SK-N-SH (cell line): ENCODE measurements around the gene CD2AP. TPM values are rescaled to one million over a fixed set of nuclear protein-coding genes. Genes with fewer than 3 reads are reported as not detected.

Source experiments
- CTCF ChIA-PET: fragments of 300-600, 350-600 bp; formaldehyde crosslinking; extraction: SDS; loops from one replicate; lab custom pipeline; 2021; lab: Yijun Ruan, JAX
- POLR2A ChIA-PET: fragments of 350-600 bp; sonication (Branson Sonifier 250); formaldehyde crosslinking; extraction: SDS; loops from one replicate; lab custom pipeline; 2020; ENCODE audit warnings: antibody characterized with exemption, inconsistent platforms; lab: Yijun Ruan, JAX
- DNase-seq: peaks from one replicate; pipeline ENCODE4 v3.0.0; 2012
- H2AFZ ChIP-seq: fragments of 200-600 bp; sonication (generic); 2 replicates; pipeline ENCODE4 v1.8.1; 2016; ENCODE audit warnings: antibody characterized with exemption, mild to moderate bottlenecking, low read depth
- H3F3A ChIP-seq: fragments of 200-600 bp; sonication (generic); replicated peaks from 2 replicates; pipeline ENCODE3; 2016; ENCODE audit warnings: antibody characterized with exemption, mild to moderate bottlenecking; ENCODE audit not compliant: insufficient read depth
- H3K27ac ChIP-seq, 2 experiments: fragments of 200-500 bp in 1 of 2; fragments of 200-600 bp in 1 of 2; sonication (Bioruptor generic) in 1 of 2; sonication (generic), shearing (Covaris generic) in 1 of 2; 2 replicates each; pipeline versions ENCODE4 v1.5.1 to v1.6.1; 2014 to 2016; ENCODE audit warnings: low read depth in 2 of 2, inconsistent platforms in 1 of 2, low read length in 1 of 2, mild to moderate bottlenecking in 1 of 2, mixed read lengths in 1 of 2
- H3K27me3 ChIP-seq: fragments of 200-600 bp; sonication (generic), shearing (Covaris generic); 2 replicates; pipeline ENCODE4 v1.6.1; 2016; ENCODE audit warnings: mixed run types; ENCODE audit not compliant: insufficient read depth
- H3K36me3 ChIP-seq, 2 experiments: fragments of 200-500 bp in 1 of 2; fragments of 200-600 bp in 1 of 2; sonication (Bioruptor generic) in 1 of 2; sonication (generic) in 1 of 2; replicated peaks in 1 of 2; 2 replicates each; pipeline versions ENCODE3 to v1.5.1; 2014 to 2016; ENCODE audit warnings: low read length in 1 of 2, mild to moderate bottlenecking in 1 of 2; ENCODE audit not compliant: insufficient read depth in 2 of 2, control insufficient read depth in 1 of 2
- H3K4me1 ChIP-seq, 2 experiments: fragments of 200-500 bp in 1 of 2; fragments of 200-600 bp in 1 of 2; sonication (Bioruptor generic) in 1 of 2; sonication (generic), shearing (Covaris generic) in 1 of 2; 2 replicates each; pipeline versions ENCODE4 v1.5.1 to v1.6.1; 2014 to 2016; ENCODE audit warnings: low read depth in 1 of 2, low read length in 1 of 2, mixed run types in 1 of 2; ENCODE audit not compliant: insufficient read depth in 2 of 2, control insufficient read depth in 1 of 2
- H3K4me2 ChIP-seq: fragments of 200-600 bp; sonication (generic), shearing (Covaris generic); 2 replicates; pipeline ENCODE4 v1.6.1; 2017; ENCODE audit warnings: mixed run types
- H3K4me3 ChIP-seq, 2 experiments: fragments of 200-500 bp in 1 of 2; fragments of 200-600 bp in 1 of 2; sonication (Bioruptor generic) in 1 of 2; sonication (generic), shearing (Covaris generic) in 1 of 2; 2 replicates each; pipeline versions ENCODE4 v1.5.1 to v1.8.1; 2014 to 2016; ENCODE audit warnings: low read depth in 2 of 2, inconsistent platforms in 1 of 2, low read length in 1 of 2, mild to moderate bottlenecking in 1 of 2, mixed read lengths in 1 of 2, moderate library complexity in 1 of 2
- H3K79me2 ChIP-seq: fragments of 200-600 bp; sonication (generic); 2 replicates; pipeline ENCODE4 v1.8.1; 2017; ENCODE audit warnings: mild to moderate bottlenecking; ENCODE audit not compliant: insufficient read depth
- H3K9ac ChIP-seq: fragments of 200-600 bp; sonication (generic); 2 replicates; pipeline ENCODE4 v1.6.1; 2017; ENCODE audit warnings: mixed run types
- H3K9me2 ChIP-seq: fragments of 200-600 bp; sonication (generic); 2 replicates; pipeline ENCODE4 v1.6.1; 2017; ENCODE audit warnings: mixed run types
- H3K9me3 ChIP-seq: fragments of 200-600 bp; sonication (generic); 2 replicates; pipeline ENCODE4 v1.6.1; 2017; ENCODE audit warnings: mixed run types, mild to moderate bottlenecking, moderate library complexity
- H4K20me1 ChIP-seq: fragments of 200-600 bp; sonication (generic); 2 replicates; pipeline ENCODE4 v1.6.1; 2017; ENCODE audit warnings: mild to moderate bottlenecking, mixed run types; ENCODE audit not compliant: insufficient read depth
- CHD2 ChIP-seq: fragments of 150-350 bp; IDR thresholded peaks from 2 replicates; pipeline ENCODE4 v1.6.1; 2018; ENCODE audit warnings: low read length; ENCODE audit not compliant: partially characterized antibody
- EZH2phosphoT487 ChIP-seq: fragments of 200-600 bp; sonication (generic); IDR thresholded peaks from 2 replicates; pipeline ENCODE4 v1.6.1; 2017; ENCODE audit warnings: low read depth, mixed run types, mild to moderate bottlenecking, antibody characterized with exemption, moderate library complexity, borderline replicate concordance
- FOSL2 ChIP-seq: IDR thresholded peaks from 2 replicates; pipeline ENCODE4 v1.4.0; 2012; ENCODE audit warnings: low read depth, mild to moderate bottlenecking, moderate library complexity, borderline replicate concordance
- FOXM1 ChIP-seq: IDR thresholded peaks from 2 replicates; pipeline ENCODE4 v1.4.0; 2012; ENCODE audit warnings: low read depth, mild to moderate bottlenecking
- GABPA ChIP-seq: IDR thresholded peaks from 2 replicates; pipeline ENCODE4 v1.4.0; 2012; ENCODE audit warnings: low read depth, mild to moderate bottlenecking
- IRF3 ChIP-seq: fragments of 150-350 bp; IDR thresholded peaks from 2 replicates; pipeline ENCODE4 v1.6.1; 2016; ENCODE audit warnings: mild to moderate bottlenecking, low read depth, low read length
- JUND ChIP-seq: IDR thresholded peaks from 2 replicates; pipeline ENCODE4 v1.4.0; 2012
- NFIC ChIP-seq: IDR thresholded peaks from 2 replicates; pipeline ENCODE4 v1.4.0; 2012; ENCODE audit warnings: borderline replicate concordance
- REST ChIP-seq: IDR thresholded peaks from 2 replicates; pipeline ENCODE4 v1.6.1; 2012; ENCODE audit warnings: mild to moderate bottlenecking, low read depth, low read length, moderate library complexity
- RFX5 ChIP-seq: IDR thresholded peaks from 2 replicates; pipeline ENCODE4 v1.6.1; 2012; ENCODE audit warnings: mild to moderate bottlenecking, improper control_type of control experiment, low read length
- RXRA ChIP-seq: IDR thresholded peaks from 2 replicates; pipeline ENCODE4 v1.4.0; 2012; ENCODE audit warnings: low read depth, mild to moderate bottlenecking, borderline replicate concordance
- SMC3 ChIP-seq: IDR thresholded peaks from 2 replicates; pipeline ENCODE4 v1.6.1; 2012; ENCODE audit warnings: low read depth, low read length, improper control_type of control experiment
- USF1 ChIP-seq: IDR thresholded peaks from 2 replicates; pipeline ENCODE4 v1.4.0; 2012; ENCODE audit warnings: low read depth, borderline replicate concordance
- YY1 ChIP-seq: IDR thresholded peaks from 2 replicates; pipeline ENCODE4 v1.4.0; 2012; ENCODE audit warnings: low read depth, mild to moderate bottlenecking
- WGBS: methylation state at CpG from one replicate; pipeline ENCODE4 v1.1.6; 2017; ENCODE audit warnings: low lambda C conversion rate; 5-methylcytosine and 5-hydroxymethylcytosine counted together
- polyA plus RNA-seq, 3 experiments: library from polyadenylated mRNA; depleted of rRNA; stranded (reverse); fragments of >200 nt; gene quantifications; 2 replicates each; pipeline ENCODE4 v1.2.3, GENCODE V29; 2012

CD2AP gene
- polyA plus RNA-seq, 1 of the 3 experiments (the other 2 are of a cell fraction), result 1.6 TPM

- CTCF ChIA-PET, result interaction anchor here (1.4 kb wide), 1 partner anchor 20 kb away, joined by 5 read pairs; no protein-coding TSS in a partner anchor
- no peak overlapping the region for H3K9ac ChIP-seq
- H3F3A ChIP-seq, result no peaks in the 10 kb centered on the region
- TF ChIP-seq IRF3 (no peak), SMC3 (no peak)
- TF ChIP-seq, all 33 proteins: peak for 0
- Histone ChIP-seq H3K9me3 (no peaks in the 10 kb centered on the region), H3K27me3 (no peaks in the 10 kb centered on the region; the same call in 1 of the 2 replicates), H3K4me1 (no peaks in the 10 kb centered on the region), H3K27ac (no peak overlapping the region), H3K4me3 (no peak overlapping the region; a peak in 1 of 4 replicates), H2AFZ (no peak overlapping the region), H3K9me2 (no peaks in the 10 kb centered on the region), H3K79me2 (no peaks in the 10 kb centered on the region), H4K20me1 (no peaks in the 10 kb centered on the region), H3K4me2 (no peak overlapping the region), H3K36me3 (no peaks in the 10 kb centered on the region)
- 4% methylated on average over 2 of the region's 2 CpGs for WGBS
- DNase-seq, result no peak
- POLR2A ChIA-PET, result no interaction called here
These were observed 43.0 kb upstream of the CD2AP start for GRCh38 chr6:47434372-47435253.

GRCh38 chr6:47435254-47435612, 42.4 kb upstream of the CD2AP start:
- CTCF ChIA-PET, result interaction anchor here (1.4 kb wide), 1 partner anchor 20 kb away, joined by 5 read pairs; no protein-coding TSS in a partner anchor
- H2AFZ ChIP-seq, result no peak overlapping the region
- H3K9me3 ChIP-seq, result no peaks in the 10 kb centered on the region
- WGBS, result 16% methylated on average over 2 of the region's 2 CpGs
- H3K4me3 ChIP-seq, result no peak overlapping the region
- no peaks in the 10 kb centered on the region for H3K36me3 ChIP-seq
- no peaks in the 10 kb centered on the region for H3K4me1 ChIP-seq
- TF ChIP-seq GABPA (no peak), YY1 (no peak), REST (no peak), JUND (no peak), USF1 (no peak), RFX5 (no peak), EZH2phosphoT487 (no peak), NFIC (no peak), FOSL2 (no peak), RXRA (no peak), CHD2 (no peak), FOXM1 (no peak)
- no peak for DNase-seq
- H3K9me2 ChIP-seq, result no peaks in the 10 kb centered on the region
- no peak overlapping the region for H3K9ac ChIP-seq
- POLR2A ChIA-PET, result no interaction called here
- no peaks in the 10 kb centered on the region for H4K20me1 ChIP-seq
- H3K27ac ChIP-seq, result no peak overlapping the region
- no peaks in the 10 kb centered on the region for H3K79me2 ChIP-seq
- no peaks in the 10 kb centered on the region; the same call in 1 of the 2 replicates for H3K27me3 ChIP-seq
- H3K4me2 ChIP-seq, result no peak overlapping the region
- H3F3A ChIP-seq, result no peaks in the 10 kb centered on the region
